H9 (cell line): Measurements from ENCODE around the gene TMEM179B. TPM values are rescaled to one million over a fixed set of nuclear protein-coding genes. Genes with fewer than 3 reads are reported as not detected.

Experiments
- DNase-seq: peaks from one replicate; pipeline ENCODE4 v3.0.0-alpha.2; 2017
- H2AFZ ChIP-seq: one replicate; pipeline ENCODE4 v1.6.1; 2013; ENCODE audit warnings: mild to moderate bottlenecking, low read length, control low read depth, moderate library complexity
- H2AK5ac ChIP-seq: 2 replicates; pipeline ENCODE4 v1.6.1; 2013; ENCODE audit warnings: low read length, control low read depth, mixed read lengths; ENCODE audit not compliant: insufficient read length
- H2BK120ac ChIP-seq: one replicate; pipeline ENCODE4 v1.6.1; 2013; ENCODE audit warnings: low read depth, mild to moderate bottlenecking, low read length, control low read depth, inconsistent platforms; ENCODE audit not compliant: poor library complexity, severe bottlenecking
- H2BK12ac ChIP-seq: 2 replicates; pipeline ENCODE4 v1.6.1; 2013; ENCODE audit warnings: low read length, control low read depth, mixed read lengths, low read depth; ENCODE audit not compliant: insufficient read length
- H2BK15ac ChIP-seq: 2 replicates; pipeline ENCODE4 v1.6.1; 2013; ENCODE audit warnings: low read depth, low read length, control low read depth
- H2BK20ac ChIP-seq: one replicate; pipeline ENCODE4 v1.6.1; 2013; ENCODE audit warnings: low read depth, mild to moderate bottlenecking, low read length, control low read depth, inconsistent platforms; ENCODE audit not compliant: poor library complexity, severe bottlenecking
- H2BK5ac ChIP-seq: 2 replicates; pipeline ENCODE4 v1.6.1; 2013; ENCODE audit warnings: low read length, control low read depth, mixed read lengths; ENCODE audit not compliant: insufficient read length
- H3K14ac ChIP-seq: 2 replicates; pipeline ENCODE4 v1.6.1; 2013; ENCODE audit warnings: low read length, control low read depth; ENCODE audit not compliant: insufficient read depth
- H3K18ac ChIP-seq: 2 replicates; pipeline ENCODE4 v1.6.1; 2013; ENCODE audit warnings: low read depth, mild to moderate bottlenecking, mixed read lengths, low read length, control low read depth; ENCODE audit not compliant: insufficient read length
- H3K23ac ChIP-seq: 2 replicates; pipeline ENCODE4 v1.6.1; 2013; ENCODE audit warnings: low read length, control low read depth, mixed read lengths, low read depth; ENCODE audit not compliant: insufficient read length
- H3K23me2 ChIP-seq: 2 replicates; pipeline ENCODE4 v1.6.1; 2013; ENCODE audit warnings: low read depth, mild to moderate bottlenecking, mixed read lengths, low read length, control low read depth; ENCODE audit not compliant: insufficient read length, poor library complexity, severe bottlenecking
- H3K27ac ChIP-seq: 2 replicates; pipeline ENCODE4 v1.5.1; 2013; ENCODE audit warnings: low read length, control low read depth, mixed read lengths, low read depth; ENCODE audit not compliant: insufficient read length
- H3K27me3 ChIP-seq: 2 replicates; pipeline ENCODE4 v1.6.1; 2013; ENCODE audit warnings: low read length, control low read depth, inconsistent platforms; ENCODE audit not compliant: insufficient read depth
- H3K4ac ChIP-seq: 2 replicates; pipeline ENCODE4 v1.6.1; 2013; ENCODE audit warnings: low read depth, mild to moderate bottlenecking, control low read depth, inconsistent platforms, low read length, moderate library complexity
- H3K4me1 ChIP-seq: 2 replicates; pipeline ENCODE4 v1.6.1; 2013; ENCODE audit warnings: low read length, control low read depth, inconsistent platforms; ENCODE audit not compliant: insufficient read depth
- H3K4me2 ChIP-seq: 2 replicates; pipeline ENCODE4 v1.6.1; 2013; ENCODE audit warnings: low read length, control low read depth, mixed read lengths; ENCODE audit not compliant: insufficient read length, insufficient read depth
- H3K56ac ChIP-seq: 2 replicates; pipeline ENCODE4 v1.6.1; 2013; ENCODE audit warnings: low read depth, mild to moderate bottlenecking, mixed read lengths, low read length, control low read depth; ENCODE audit not compliant: insufficient read length
- H3K79me1 ChIP-seq: 2 replicates; pipeline ENCODE4 v1.6.1; 2013; ENCODE audit warnings: low read depth, mild to moderate bottlenecking, moderate library complexity, low read length, control low read depth, inconsistent platforms; ENCODE audit not compliant: insufficient read depth, poor library complexity, severe bottlenecking
- H3K79me2 ChIP-seq: 2 replicates; pipeline ENCODE4 v1.6.1; 2013; ENCODE audit warnings: low read length, control low read depth, inconsistent platforms; ENCODE audit not compliant: insufficient read depth
- H3K9ac ChIP-seq: 2 replicates; pipeline ENCODE4 v1.6.1; 2013; ENCODE audit warnings: low read length, control low read depth, mixed read lengths; ENCODE audit not compliant: insufficient read length; ENCODE audit errors: extremely low read depth
- H3K9me3 ChIP-seq: one replicate; pipeline ENCODE4 v1.6.1; 2013; ENCODE audit warnings: low read depth, low read length, inconsistent platforms; ENCODE audit not compliant: control insufficient read depth
- H3T11ph ChIP-seq: one replicate; pipeline ENCODE4 v1.6.1; 2013; ENCODE audit warnings: mild to moderate bottlenecking, low read length, control low read depth, inconsistent platforms
- H4K20me1 ChIP-seq: one replicate; pipeline ENCODE4 v1.6.1; 2013; ENCODE audit not compliant: control insufficient read depth, insufficient read length, insufficient read depth
- H4K5ac ChIP-seq: 2 replicates; pipeline ENCODE4 v1.6.1; 2013; ENCODE audit warnings: low read depth, mild to moderate bottlenecking, mixed read lengths, low read length, control low read depth; ENCODE audit not compliant: insufficient read length
- H4K8ac ChIP-seq: replicated peaks from 2 replicates; pipeline ENCODE4 v1.6.1; 2013; ENCODE audit warnings: low read length, control low read depth, mixed read lengths, low read depth; ENCODE audit not compliant: insufficient read length
- H4K91ac ChIP-seq: 2 replicates; pipeline ENCODE4 v1.6.1; 2013; ENCODE audit warnings: low read depth, mild to moderate bottlenecking, moderate library complexity, mixed read lengths, low read length, control low read depth; ENCODE audit not compliant: insufficient read length
- H3K27ac Mint-ChIP-seq, 3 experiments: 2 replicates in 2 of 3; 3 replicates in 1 of 3; pipeline ENCODE4 v1.8.0; 2020 to 2021; ENCODE audit warnings: mixed read lengths in 3 of 3, mild to moderate bottlenecking in 1 of 3, moderate library complexity in 1 of 3
- H3K27me3 Mint-ChIP-seq: 2 replicates; pipeline ENCODE4 v1.8.0; 2021; ENCODE audit warnings: low read depth, mild to moderate bottlenecking, moderate library complexity, mixed read lengths
- H3K36me3 Mint-ChIP-seq, 3 experiments: 2 replicates in 2 of 3; 3 replicates in 1 of 3; pipeline ENCODE4 v1.8.0; 2020 to 2021; ENCODE audit warnings: low read depth in 3 of 3, mixed read lengths in 3 of 3; ENCODE audit not compliant: insufficient read depth in 1 of 3
- H3K4me1 Mint-ChIP-seq, 2 experiments: 2 replicates each; pipeline ENCODE4 v1.8.0; 2020; ENCODE audit warnings: mixed read lengths in 2 of 2
- H3K4me3 Mint-ChIP-seq, 2 experiments: 2 replicates in 1 of 2; 3 replicates in 1 of 2; pipeline ENCODE4 v1.8.0; 2020 to 2021; ENCODE audit warnings: mild to moderate bottlenecking in 2 of 2, mixed read lengths in 2 of 2, moderate library complexity in 1 of 2
- H3K9me3 Mint-ChIP-seq, 2 experiments: 2 replicates in 1 of 2; 3 replicates in 1 of 2; pipeline ENCODE4 v1.8.0; 2020; ENCODE audit warnings: mild to moderate bottlenecking in 2 of 2, mixed read lengths in 2 of 2, moderate library complexity in 1 of 2
- WGBS: extraction: QIAGEN DNeasy Blood & Tissue Kit; methylation state at CpG from one replicate; pipeline ENCODE4 v1.1.7; 2013; ENCODE audit warnings: missing lambda C conversion rate, low lambda C conversion rate, mixed read lengths; ENCODE audit not compliant: insufficient read length; ENCODE audit errors: extremely low coverage; 5-methylcytosine and 5-hydroxymethylcytosine counted together
- total RNA-seq: library from RNA; stranded (reverse); gene quantifications from 2 replicates; pipeline ENCODE4 v1.2.1, GENCODE V29; 2021
- TF ChIP-seq, protein P1 (sequence below): fragments of 200-600 bp; sonication (generic); conservative IDR thresholded peaks from 3 replicates; pipeline ENCODE4 v1.8.0; 2021; ENCODE audit warnings: antibody characterized with exemption, mild to moderate bottlenecking

Gene TMEM179B
- total RNA-seq, 1 experiment from 2014 or later = 25.0 TPM

DNA sequence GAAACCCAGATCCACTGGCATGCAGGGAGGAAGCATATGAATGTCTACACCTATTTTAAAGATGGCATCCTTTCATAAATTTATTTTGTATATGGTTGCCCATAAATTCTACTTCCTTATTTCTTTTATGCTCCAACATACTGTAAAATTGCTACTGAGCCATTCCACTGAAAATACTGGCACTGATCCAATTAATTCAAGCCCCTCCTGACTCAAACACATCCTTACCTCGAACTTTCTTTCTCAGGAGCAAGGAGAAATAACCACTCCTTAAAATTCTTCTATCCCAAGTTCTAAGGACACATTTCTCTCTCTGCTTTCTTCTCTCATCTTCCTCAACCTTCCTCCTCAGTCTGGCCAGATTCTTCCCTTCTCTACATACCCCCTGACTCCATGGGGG, 23.5 kb downstream of the TMEM179B start:
- Mint-ChIP-seq H3K9me3 (no peaks in the 10 kb centered on the region), H3K4me1 (peaks cover 9% of the 10 kb centered on the region in 2 experiments), H3K4me3 (no peak overlapping the region), H3K27me3 (no peaks in the 10 kb centered on the region), H3K36me3 (peaks cover 0 to 5% (median under 1%) of the 10 kb centered on the region in 3 experiments; a peak in 3 of 7 replicates), H3K27ac (peak overlapping the region in 1 of 3 experiments; percentile 29; a peak in 3 of 7 replicates)
- Histone ChIP-seq H3K4ac (no peak overlapping the region), H3T11ph (no peak overlapping the region), H3K79me2 (no peaks in the 10 kb centered on the region), H3K18ac (no peak overlapping the region), H2BK120ac (no peak overlapping the region), H3K14ac (no peak overlapping the region), H4K8ac (no peak overlapping the region), H2BK20ac (no peak overlapping the region), H3K56ac (no peak overlapping the region), H4K5ac (no peak overlapping the region), H3K79me1 (no peaks in the 10 kb centered on the region), H2AFZ (no peak overlapping the region), H3K27me3 (no peaks in the 10 kb centered on the region), H2BK12ac (no peak overlapping the region), H3K4me2 (no peak overlapping the region), H3K27ac (no peak overlapping the region), H3K9me3 (no peaks in the 10 kb centered on the region), H2AK5ac (no peak overlapping the region), H3K23me2 (peaks cover under 1% of the 10 kb centered on the region), H2BK15ac (no peak overlapping the region), H4K91ac (no peak overlapping the region), H3K23ac (no peak overlapping the region), H3K9ac (no peak overlapping the region), H2BK5ac (no peak overlapping the region), H4K20me1 (no peaks in the 10 kb centered on the region), H3K4me1 (no peaks in the 10 kb centered on the region)
- TF ChIP-seq, protein P1, sequence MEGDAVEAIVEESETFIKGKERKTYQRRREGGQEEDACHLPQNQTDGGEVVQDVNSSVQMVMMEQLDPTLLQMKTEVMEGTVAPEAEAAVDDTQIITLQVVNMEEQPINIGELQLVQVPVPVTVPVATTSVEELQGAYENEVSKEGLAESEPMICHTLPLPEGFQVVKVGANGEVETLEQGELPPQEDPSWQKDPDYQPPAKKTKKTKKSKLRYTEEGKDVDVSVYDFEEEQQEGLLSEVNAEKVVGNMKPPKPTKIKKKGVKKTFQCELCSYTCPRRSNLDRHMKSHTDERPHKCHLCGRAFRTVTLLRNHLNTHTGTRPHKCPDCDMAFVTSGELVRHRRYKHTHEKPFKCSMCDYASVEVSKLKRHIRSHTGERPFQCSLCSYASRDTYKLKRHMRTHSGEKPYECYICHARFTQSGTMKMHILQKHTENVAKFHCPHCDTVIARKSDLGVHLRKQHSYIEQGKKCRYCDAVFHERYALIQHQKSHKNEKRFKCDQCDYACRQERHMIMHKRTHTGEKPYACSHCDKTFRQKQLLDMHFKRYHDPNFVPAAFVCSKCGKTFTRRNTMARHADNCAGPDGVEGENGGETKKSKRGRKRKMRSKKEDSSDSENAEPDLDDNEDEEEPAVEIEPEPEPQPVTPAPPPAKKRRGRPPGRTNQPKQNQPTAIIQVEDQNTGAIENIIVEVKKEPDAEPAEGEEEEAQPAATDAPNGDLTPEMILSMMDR = no peak
- WGBS = no CpG with 5 or more reads among the region's 1 CpG
- no peak for DNase-seq
